Naive thymus-derived CD8-positive, alpha-beta T cell (primary cell): ENCODE measurements around the gene BRCA1. TPM values are rescaled to one million over a fixed set of nuclear protein-coding genes. Genes with fewer than 3 reads are reported as not detected.
"Not testable (repeated sequence)": the region's sequence is repeated elsewhere in the genome, so short reads cannot be mapped to it uniquely, and the experiment has no call there.

ENCODE experiments used
- ATAC-seq, 2 donors: fragments of 150-1000 bp; cut with Tn5 transposase in 1 of 2; sonication (Bioruptor Pico), chemical (Tn5 transposase) in 1 of 2; 1 replicate in 1 of 2; 2 replicates in 1 of 2; pipeline ENCODE4 v1.10.0; 2021; ENCODE audit warnings: mild to moderate bottlenecking in 2 of 2, moderate library complexity in 2 of 2
- POLR2A ChIA-PET: fragments of 350-600 bp; sonication (Branson Sonifier 250); formaldehyde crosslinking; loops from one replicate; lab custom pipeline; 2021; ENCODE audit warnings: antibody characterized with exemption; lab: Charles Lee
- DNase-seq, 10 donors: peaks; one replicate each; pipeline versions ENCODE4 v3.0.0 to v3.0.0-alpha.2; 2020 to 2022
- H3K27ac Mint-ChIP-seq, 10 donors: one replicate each; pipeline ENCODE4 v1.8.0; 2020 to 2022; ENCODE audit warnings: mild to moderate bottlenecking in 10 of 10, mixed read lengths in 10 of 10, moderate library complexity in 4 of 10, inconsistent platforms in 1 of 10
- H3K27me3 Mint-ChIP-seq, 5 donors: one replicate each; pipeline ENCODE4 v1.8.0; 2021 to 2022; ENCODE audit warnings: mixed read lengths in 5 of 5
- H3K36me3 Mint-ChIP-seq, 3 donors: one replicate each; pipeline ENCODE4 v1.8.0; 2020 to 2022; ENCODE audit warnings: mixed read lengths in 3 of 3, mild to moderate bottlenecking in 2 of 3, inconsistent platforms in 1 of 3
- H3K4me1 Mint-ChIP-seq, 4 donors: one replicate each; pipeline ENCODE4 v1.8.0; 2021 to 2022; ENCODE audit warnings: mixed read lengths in 4 of 4
- H3K4me3 Mint-ChIP-seq, 10 donors: one replicate each; pipeline ENCODE4 v1.8.0; 2020 to 2022; ENCODE audit warnings: mild to moderate bottlenecking in 10 of 10, mixed read lengths in 10 of 10, moderate library complexity in 6 of 10, inconsistent platforms in 1 of 10
- H3K9me3 Mint-ChIP-seq, 9 donors: one replicate each; pipeline ENCODE4 v1.8.0; 2020 to 2022; ENCODE audit warnings: mixed read lengths in 9 of 9, mild to moderate bottlenecking in 3 of 9, inconsistent platforms in 1 of 9, moderate library complexity in 1 of 9
- polyA plus RNA-seq, 3 donors: library from polyadenylated mRNA; unstranded; fragments of 300-500 nt; fragmentation: Illumina TruSeq; gene quantifications; one replicate each; pipeline ENCODE4 v1.2.3, GENCODE V29; 2021
- total RNA-seq, 8 experiments: library from RNA in 2 of 8; stranded (reverse) in 2 of 8; gene quantifications; one replicate each; pipeline ENCODE4 v1.2.3 and lab custom pipeline; 2021 to 2026

Gene BRCA1
- total and polyA plus RNA-seq, 5 experiments from 2014 or later: 0.35 to 6.2 (median 1.8) TPM

DNA sequence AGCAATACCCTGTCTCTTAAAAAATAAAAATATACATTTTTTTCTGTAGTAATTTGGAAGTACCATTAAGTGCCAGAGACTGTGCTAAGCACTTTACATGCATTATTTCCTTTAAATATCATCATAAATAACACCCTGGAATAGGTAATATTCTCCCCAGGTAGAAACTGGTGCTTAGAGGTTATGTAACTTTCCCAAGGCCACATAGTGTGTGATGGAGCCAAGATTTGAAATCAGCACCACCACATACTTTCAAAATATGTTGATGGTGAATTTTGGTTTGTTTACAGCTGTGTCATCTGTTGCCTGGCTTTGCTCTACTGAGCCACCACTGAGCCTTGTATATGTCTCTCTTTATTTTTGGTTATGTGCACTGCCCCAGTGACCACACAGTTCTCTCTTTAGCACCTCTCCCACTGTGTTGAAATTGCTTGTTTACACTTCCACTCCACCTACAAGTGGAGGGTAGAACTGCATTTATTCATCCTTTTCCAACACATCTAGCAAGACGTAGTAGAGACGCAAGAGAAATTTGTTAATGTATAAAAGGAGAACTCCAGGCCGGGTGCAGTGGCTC is 26.8 kb upstream of the BRCA1 start:
- Mint-ChIP-seq H3K4me3 (no peak overlapping the region), H3K27me3 (no peaks in the 10 kb centered on the region), H3K27ac (no peak overlapping the region), H3K9me3 (peaks cover 0 to 8% (median 0%) of the 10 kb centered on the region in 9 donors), H3K36me3 (peaks cover 4 to 9% (median 7%) of the 10 kb centered on the region in 3 donors), H3K4me1 (peaks cover 0 to 3% (median 0%) of the 10 kb centered on the region in 4 donors)
- DNase-seq (no peak), ATAC-seq (no peak)
- POLR2A ChIA-PET: no interaction called here

DNA sequence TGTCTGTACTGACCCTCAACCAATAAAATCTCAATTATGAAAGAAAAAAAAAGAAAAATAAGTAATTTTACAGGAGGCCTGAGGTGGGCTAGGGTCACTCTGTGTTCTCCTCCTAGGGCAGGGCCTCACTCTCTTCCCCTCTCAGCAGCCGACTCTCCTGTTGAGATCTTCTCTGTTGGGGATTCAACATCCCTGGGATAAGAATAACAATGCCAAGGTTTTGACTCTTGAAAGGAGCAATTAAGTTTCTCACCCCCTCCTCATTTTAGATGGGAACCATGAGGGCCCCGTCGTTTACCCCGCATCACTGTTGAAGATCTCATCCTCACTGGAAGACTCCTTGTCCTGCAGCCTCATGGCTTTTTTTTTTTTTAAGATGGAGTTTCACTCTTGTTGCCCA is 21.5 kb upstream of the BRCA1 start:
- ATAC-seq: no peak
- H3K4me3 Mint-ChIP-seq: no peak overlapping the region
- H3K36me3 Mint-ChIP-seq: peaks cover 0 to 12% (median 2%) of the 10 kb centered on the region in 3 donors
- DNase-seq: no peak
- H3K27ac Mint-ChIP-seq: no peak overlapping the region
- H3K27me3 Mint-ChIP-seq: no peaks in the 10 kb centered on the region
- no peaks in the 10 kb centered on the region for H3K4me1 Mint-ChIP-seq
- H3K9me3 Mint-ChIP-seq: no peaks in the 10 kb centered on the region
- POLR2A ChIA-PET: no interaction called here

GRCh38 chr17:43143201-43143600 is 18.0 kb upstream of the BRCA1 start:
- no peaks in the 10 kb centered on the region for H3K9me3 Mint-ChIP-seq
- H3K27ac Mint-ChIP-seq: peak overlapping the region in 1 of 10 donors; percentile 55
- H3K27me3 Mint-ChIP-seq: no peaks in the 10 kb centered on the region
- ATAC-seq (no peak), DNase-seq (no peak)
- POLR2A ChIA-PET: no interaction called here
- peaks cover 0 to 19% (median 2%) of the 10 kb centered on the region in 3 donors for H3K36me3 Mint-ChIP-seq
- H3K4me3 Mint-ChIP-seq: no peak overlapping the region
- H3K4me1 Mint-ChIP-seq: peaks cover 0 to 2% (median 0%) of the 10 kb centered on the region in 4 donors

- Mint-ChIP-seq H3K27me3 (no peaks in the 10 kb centered on the region), H3K4me1 (peaks cover 0 to 2% (median 0%) of the 10 kb centered on the region in 4 donors), H3K27ac (no peak overlapping the region), H3K36me3 (peaks cover 0 to 19% (median 2%) of the 10 kb centered on the region in 3 donors), H3K9me3 (no peaks in the 10 kb centered on the region), H3K4me3 (no peak overlapping the region)
- DNase-seq: no peak
- no peak for ATAC-seq
- POLR2A ChIA-PET: no interaction called here
Measured at GRCh38 chr17:43142153-43142552, 17.0 kb upstream of the BRCA1 start.

DNA sequence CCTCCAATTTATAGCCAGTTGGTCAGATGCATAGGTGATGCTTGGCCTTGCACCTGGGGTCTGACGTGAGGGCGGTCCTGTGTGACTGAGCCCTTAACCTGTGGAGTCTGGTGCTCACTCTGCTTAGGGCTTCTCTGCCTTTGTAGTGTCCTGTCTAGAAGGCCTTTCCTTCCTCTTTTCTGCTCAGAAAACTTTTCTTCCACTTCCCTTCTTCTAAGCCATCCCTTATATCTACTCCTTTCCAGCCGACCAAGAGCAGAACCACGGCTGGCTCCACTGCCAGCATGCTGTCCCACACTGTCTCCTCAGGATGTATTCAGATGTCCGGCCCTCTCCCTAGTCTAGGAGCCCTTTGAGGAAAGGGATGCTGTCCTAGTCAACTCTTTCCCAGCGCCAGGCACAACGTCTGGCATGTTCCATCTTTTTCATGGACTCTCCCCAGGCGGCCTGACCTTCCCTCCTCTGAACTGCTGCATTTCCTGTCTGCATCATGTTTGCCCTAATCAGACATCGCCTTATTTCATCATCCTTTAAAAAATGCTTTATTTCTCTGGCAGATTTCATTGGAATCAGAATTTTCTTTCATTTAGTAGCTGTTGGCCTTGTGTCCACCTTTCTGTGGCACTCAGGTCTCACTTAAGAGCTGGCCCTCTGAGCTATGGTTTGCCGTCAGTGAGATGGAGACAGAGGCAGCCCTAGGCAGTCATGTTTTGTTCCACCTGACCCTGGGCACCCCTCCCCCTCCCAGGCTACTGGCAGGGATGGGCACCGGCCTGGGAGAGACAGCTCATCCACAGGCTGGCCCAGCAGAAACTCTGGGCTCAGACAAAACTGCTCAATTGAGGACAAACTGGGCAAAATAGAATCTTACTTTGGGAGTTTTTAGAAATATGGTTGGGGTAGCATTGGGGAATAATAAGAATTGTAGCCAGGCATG is 15.5 kb upstream of the BRCA1 start:
- Mint-ChIP-seq H3K27ac (peak overlapping the region in 2 of 10 donors; percentile 32 to 72), H3K36me3 (peaks cover 0 to 19% (median 2%) of the 10 kb centered on the region in 3 donors), H3K9me3 (peaks cover 0 to 2% (median 0%) of the 10 kb centered on the region in 9 donors), H3K4me3 (no peak overlapping the region), H3K27me3 (no peaks in the 10 kb centered on the region), H3K4me1 (peaks cover 0 to 4% (median 2%) of the 10 kb centered on the region in 4 donors)
- no peak for DNase-seq
- POLR2A ChIA-PET: no interaction called here
- no peak for ATAC-seq

DNA sequence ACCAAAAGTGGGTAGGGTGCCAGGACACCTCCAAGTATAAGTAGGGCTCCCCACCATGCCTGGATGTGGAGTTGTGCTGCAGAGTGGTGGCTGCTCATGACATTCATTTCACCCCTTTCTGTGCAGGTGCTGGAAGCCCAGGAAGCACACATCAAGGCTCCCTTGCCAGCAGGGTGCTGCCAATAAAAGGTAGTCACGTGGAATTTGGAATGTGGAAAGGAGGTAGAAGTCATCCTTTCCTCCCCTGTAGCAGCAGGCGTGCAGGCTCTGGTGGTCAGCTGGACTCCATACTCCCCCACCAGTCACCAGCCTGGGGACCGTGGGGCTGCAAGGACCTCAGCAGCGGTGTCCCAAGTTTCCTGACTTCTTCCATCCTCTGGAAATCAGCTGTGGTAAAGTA is 13.4 kb upstream of the BRCA1 start:
- DNase-seq, H3K27ac Mint-ChIP-seq, H3K27me3 Mint-ChIP-seq, H3K9me3 Mint-ChIP-seq, H3K4me3 Mint-ChIP-seq, H3K4me1 Mint-ChIP-seq, ATAC-seq, POLR2A ChIA-PET: not testable (repeated sequence)
- peaks cover 0 to 27% (median 12%) of the 10 kb centered on the region in 3 donors for H3K36me3 Mint-ChIP-seq

GRCh38 chr17:43136574-43136973 is 11.4 kb upstream of the BRCA1 start:
- H3K4me3 Mint-ChIP-seq, ATAC-seq, H3K9me3 Mint-ChIP-seq, DNase-seq, H3K27ac Mint-ChIP-seq, H3K4me1 Mint-ChIP-seq, POLR2A ChIA-PET, H3K27me3 Mint-ChIP-seq: not testable (repeated sequence)
- H3K36me3 Mint-ChIP-seq: peaks cover 0 to 41% (median 14%) of the 10 kb centered on the region in 3 donors

- Mint-ChIP-seq H3K4me1 (peaks cover 0 to 8% (median 6%) of the 10 kb centered on the region in 4 donors), H3K36me3 (peaks cover 0 to 38% (median 14%) of the 10 kb centered on the region in 3 donors), H3K9me3 (peaks cover 0 to 2% (median 0%) of the 10 kb centered on the region in 9 donors), H3K27me3 (no peaks in the 10 kb centered on the region), H3K27ac (no peak overlapping the region), H3K4me3 (peak overlapping the region in 1 of 10 donors; percentile 22)
- DNase-seq (no peak), ATAC-seq (no peak)
- POLR2A ChIA-PET: no interaction called here
Measured at GRCh38 chr17:43135454-43135819, 10.3 kb upstream of the BRCA1 start.

- H3K4me3 Mint-ChIP-seq: no peak overlapping the region
- POLR2A ChIA-PET: no interaction called here
- H3K9me3 Mint-ChIP-seq: peaks cover 0 to 2% (median 0%) of the 10 kb centered on the region in 9 donors
- ATAC-seq: no peak
- peaks cover 0 to 38% (median 14%) of the 10 kb centered on the region in 3 donors for H3K36me3 Mint-ChIP-seq
- H3K4me1 Mint-ChIP-seq: peaks cover 0 to 8% (median 6%) of the 10 kb centered on the region in 4 donors
- no peaks in the 10 kb centered on the region for H3K27me3 Mint-ChIP-seq
- DNase-seq: no peak
- H3K27ac Mint-ChIP-seq: no peak overlapping the region
Measured at GRCh38 chr17:43134774-43135453, 9.8 kb upstream of the BRCA1 start.

- Mint-ChIP-seq H3K27ac (peak overlapping the region in 2 of 10 donors; percentile 37 to 38), H3K4me1 (peaks cover 0 to 11% (median 7%) of the 10 kb centered on the region in 4 donors), H3K36me3 (peaks cover 0 to 47% (median 18%) of the 10 kb centered on the region in 3 donors)
- H3K27me3 Mint-ChIP-seq, ATAC-seq, H3K4me3 Mint-ChIP-seq, H3K9me3 Mint-ChIP-seq, POLR2A ChIA-PET, DNase-seq: not testable (repeated sequence)
Measured at GRCh38 chr17:43133439-43133838, 8.3 kb upstream of the BRCA1 start.

GRCh38 chr17:43132117-43132516 is 7.0 kb upstream of the BRCA1 start:
- DNase-seq: no peak
- ATAC-seq: no peak
- Mint-ChIP-seq H3K4me3 (no peak overlapping the region), H3K36me3 (peaks cover 0 to 53% (median 23%) of the 10 kb centered on the region in 3 donors), H3K9me3 (peaks cover 0 to 2% (median 0%) of the 10 kb centered on the region in 9 donors), H3K27ac (no peak overlapping the region), H3K27me3 (no peaks in the 10 kb centered on the region), H3K4me1 (peaks cover 0 to 17% (median 16%) of the 10 kb centered on the region in 4 donors)
- POLR2A ChIA-PET: interaction anchor here (0.6 kb wide), 1 partner anchor 78 kb away, joined by 3 read pairs; no protein-coding TSS in a partner anchor

- H3K27ac Mint-ChIP-seq: no peak overlapping the region
- H3K4me1 Mint-ChIP-seq: peaks cover 12 to 36% (median 31%) of the 10 kb centered on the region in 4 donors
- H3K4me3 Mint-ChIP-seq: no peak overlapping the region
- no peaks in the 10 kb centered on the region for H3K9me3 Mint-ChIP-seq
- no peak for DNase-seq
- no peaks in the 10 kb centered on the region for H3K27me3 Mint-ChIP-seq
- POLR2A ChIA-PET: no interaction called here
- peaks cover 0 to 49% (median 20%) of the 10 kb centered on the region in 3 donors for H3K36me3 Mint-ChIP-seq
- no peak for ATAC-seq
Measured at GRCh38 chr17:43129671-43130010, 4.5 kb upstream of the BRCA1 start.
